Measurements from ENCODE around the gene FAM32A.

- TF ChIP-seq CTCF (IDR thresholded peaks at IDR 0.05) (no peak), POLR2A (IDR thresholded peaks at IDR 0.05) (no peak)
Measured at GRCh38 chr19:16156904-16157303, 28.3 kb upstream of the FAM32A start.

Measured in ovary (tissue), 3 donors.